Astrocyte (in vitro differentiated cells and primary cell): ENCODE data around the gene SLC25A22. TPM values are rescaled to one million over a fixed set of nuclear protein-coding genes. Genes with fewer than 3 reads are reported as not detected.

ENCODE experiments used
- DNase-seq: peaks from one replicate; pipeline ENCODE4 v3.0.0-alpha.2; 2010; ENCODE audit warnings: low read depth
- FAIRE-seq: peaks from 2 replicates; lab custom pipeline; 2011; peaks lifted over from hg19 to GRCh38; lab: Jason Lieb, UNC
- H2AFZ ChIP-seq: 2 replicates; pipeline ENCODE4 v1.6.0; 2012; ENCODE audit warnings: low read depth, low read length, inconsistent platforms
- H3K27ac ChIP-seq: 2 replicates; pipeline ENCODE4 v1.5.1; 2011; ENCODE audit warnings: low read depth, low read length, inconsistent platforms
- H3K27me3 ChIP-seq: 2 replicates; pipeline ENCODE4 v1.6.0; 2011; ENCODE audit warnings: low read length, inconsistent platforms; ENCODE audit not compliant: insufficient read depth
- H3K36me3 ChIP-seq: 2 replicates; pipeline ENCODE4 v1.5.1; 2011; ENCODE audit warnings: low read length, inconsistent platforms; ENCODE audit not compliant: insufficient read depth
- H3K4me1 ChIP-seq: 2 replicates; pipeline ENCODE4 v1.5.1; 2011; ENCODE audit warnings: low read length, inconsistent platforms; ENCODE audit not compliant: insufficient read depth
- H3K4me2 ChIP-seq: 2 replicates; pipeline ENCODE4 v1.6.0; 2012; ENCODE audit warnings: low read length, inconsistent platforms
- H3K4me3 ChIP-seq: 2 replicates; pipeline ENCODE4 v1.5.1; 2011; ENCODE audit warnings: low read depth, mild to moderate bottlenecking, low read length, inconsistent platforms; ENCODE audit not compliant: insufficient read depth
- H3K79me2 ChIP-seq: 2 replicates; pipeline ENCODE4 v1.6.0; 2012; ENCODE audit warnings: mild to moderate bottlenecking, low read length, inconsistent platforms; ENCODE audit not compliant: insufficient read depth
- H3K9ac ChIP-seq: 2 replicates; pipeline ENCODE4 v1.6.0; 2012; ENCODE audit warnings: mild to moderate bottlenecking, low read length, inconsistent platforms
- H3K9me3 ChIP-seq: 2 replicates; pipeline ENCODE4 v1.5.1; 2012; ENCODE audit warnings: low read depth, mild to moderate bottlenecking, low read length, inconsistent platforms; ENCODE audit not compliant: insufficient read depth
- H4K20me1 ChIP-seq: 2 replicates; pipeline ENCODE4 v1.6.0; 2012; ENCODE audit warnings: low read length, inconsistent platforms; ENCODE audit not compliant: insufficient read depth
- H3K27ac Mint-ChIP-seq: one replicate; pipeline ENCODE4 v1.8.0; 2021; ENCODE audit warnings: mild to moderate bottlenecking, mixed read lengths; ENCODE audit not compliant: unreplicated experiment
- H3K27me3 Mint-ChIP-seq: one replicate; pipeline ENCODE4 v1.8.0; 2021; ENCODE audit warnings: low read depth, mixed read lengths; ENCODE audit not compliant: unreplicated experiment
- H3K36me3 Mint-ChIP-seq: one replicate; pipeline ENCODE4 v1.8.0; 2021; ENCODE audit warnings: low read depth, mixed read lengths; ENCODE audit not compliant: unreplicated experiment
- H3K4me1 Mint-ChIP-seq: one replicate; pipeline ENCODE4 v1.8.0; 2021; ENCODE audit warnings: low read depth, mixed read lengths; ENCODE audit not compliant: unreplicated experiment
- H3K4me3 Mint-ChIP-seq: one replicate; pipeline ENCODE4 v1.8.0; 2021; ENCODE audit warnings: mild to moderate bottlenecking, moderate library complexity, mixed read lengths; ENCODE audit not compliant: unreplicated experiment
- H3K9me3 Mint-ChIP-seq: one replicate; pipeline ENCODE4 v1.8.0; 2021; ENCODE audit warnings: mild to moderate bottlenecking, mixed read lengths; ENCODE audit not compliant: unreplicated experiment
- EZH2 ChIP-seq: IDR thresholded peaks from 2 replicates; pipeline ENCODE4 v1.6.1; 2012; ENCODE audit warnings: mild to moderate bottlenecking, low read length, inconsistent platforms; ENCODE audit not compliant: insufficient read depth
- total RNA-seq: library from RNA; stranded (reverse); gene quantifications from 2 replicates; pipeline ENCODE4 v1.2.1, GENCODE V29; 2021
- TF ChIP-seq, protein P1 (sequence below): IDR thresholded peaks from 2 replicates; pipeline ENCODE4 v1.5.1; 2011; ENCODE audit warnings: low read depth, mild to moderate bottlenecking, inconsistent platforms, low read length, moderate library complexity; ENCODE audit not compliant: insufficient read depth

The SLC25A22 gene
- total RNA-seq, 1 donor from 2014 or later: 21.4 TPM

GRCh38 chr11:819943-820649 is 22.0 kb upstream of the SLC25A22 start:
- Histone ChIP-seq H3K4me2 (peak overlapping the region; percentile 98), H3K4me1 (peaks cover 24% of the 10 kb centered on the region), H3K9ac (peak overlapping the region; percentile 89), H4K20me1 (peaks cover 35% of the 10 kb centered on the region), H3K36me3 (no peaks in the 10 kb centered on the region), H3K4me3 (peak overlapping the region; percentile 76), H2AFZ (peak overlapping the region; percentile 71), H3K9me3 (no peaks in the 10 kb centered on the region), H3K79me2 (peaks cover 27% of the 10 kb centered on the region), H3K27ac (peak overlapping the region; percentile 83), H3K27me3 (no peaks in the 10 kb centered on the region)
- H3K27me3 Mint-ChIP-seq: peaks cover 1% of the 10 kb centered on the region
- peaks cover 3% of the 10 kb centered on the region for H3K36me3 Mint-ChIP-seq
- H3K4me3 Mint-ChIP-seq: peak overlapping the region; percentile 87
- TF ChIP-seq, protein P1, sequence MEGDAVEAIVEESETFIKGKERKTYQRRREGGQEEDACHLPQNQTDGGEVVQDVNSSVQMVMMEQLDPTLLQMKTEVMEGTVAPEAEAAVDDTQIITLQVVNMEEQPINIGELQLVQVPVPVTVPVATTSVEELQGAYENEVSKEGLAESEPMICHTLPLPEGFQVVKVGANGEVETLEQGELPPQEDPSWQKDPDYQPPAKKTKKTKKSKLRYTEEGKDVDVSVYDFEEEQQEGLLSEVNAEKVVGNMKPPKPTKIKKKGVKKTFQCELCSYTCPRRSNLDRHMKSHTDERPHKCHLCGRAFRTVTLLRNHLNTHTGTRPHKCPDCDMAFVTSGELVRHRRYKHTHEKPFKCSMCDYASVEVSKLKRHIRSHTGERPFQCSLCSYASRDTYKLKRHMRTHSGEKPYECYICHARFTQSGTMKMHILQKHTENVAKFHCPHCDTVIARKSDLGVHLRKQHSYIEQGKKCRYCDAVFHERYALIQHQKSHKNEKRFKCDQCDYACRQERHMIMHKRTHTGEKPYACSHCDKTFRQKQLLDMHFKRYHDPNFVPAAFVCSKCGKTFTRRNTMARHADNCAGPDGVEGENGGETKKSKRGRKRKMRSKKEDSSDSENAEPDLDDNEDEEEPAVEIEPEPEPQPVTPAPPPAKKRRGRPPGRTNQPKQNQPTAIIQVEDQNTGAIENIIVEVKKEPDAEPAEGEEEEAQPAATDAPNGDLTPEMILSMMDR: no peak
- H3K27ac Mint-ChIP-seq: peak overlapping the region; percentile 62
- FAIRE-seq (no peak), DNase-seq (peak; percentile 51)
- peaks cover 5% of the 10 kb centered on the region for H3K4me1 Mint-ChIP-seq
- no peaks in the 10 kb centered on the region for H3K9me3 Mint-ChIP-seq

DNA sequence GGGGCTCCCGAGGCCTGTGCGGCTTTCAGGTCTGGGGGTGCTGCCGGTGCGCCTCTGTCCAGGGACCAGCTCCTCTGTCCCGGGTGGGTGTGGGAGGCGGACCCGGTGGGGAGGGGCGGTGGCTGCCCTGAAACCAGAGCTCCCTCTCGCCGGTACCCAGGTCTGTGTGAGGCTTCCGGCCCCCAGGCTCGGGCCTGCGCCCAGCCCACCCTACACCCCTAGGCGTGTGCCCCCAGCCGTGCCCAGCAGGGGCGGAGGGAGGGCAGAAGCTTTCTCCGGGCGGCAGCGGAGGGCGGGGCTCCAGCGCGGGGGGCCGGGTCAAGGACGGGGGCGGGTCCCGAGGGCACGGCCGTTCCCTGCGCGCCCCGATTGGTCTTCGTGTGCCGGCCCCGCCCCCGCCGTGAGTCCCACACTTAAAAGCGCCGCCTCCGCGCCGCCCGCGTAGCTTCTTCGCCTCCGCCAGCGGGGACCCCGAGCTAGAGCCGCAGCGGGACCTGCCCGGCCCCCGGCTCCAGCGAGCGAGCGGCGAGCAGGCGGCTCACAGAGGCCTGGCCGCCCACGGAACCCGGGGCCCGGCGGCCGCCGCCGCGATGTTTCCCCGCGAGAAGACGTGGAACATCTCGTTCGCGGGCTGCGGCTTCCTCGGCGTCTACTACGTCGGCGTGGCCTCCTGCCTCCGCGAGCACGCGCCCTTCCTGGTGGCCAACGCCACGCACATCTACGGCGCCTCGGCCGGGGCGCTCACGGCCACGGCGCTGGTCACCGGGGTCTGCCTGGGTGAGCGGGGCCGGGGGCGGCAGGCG is 21.2 kb upstream of the SLC25A22 start:
- H3K9me3 Mint-ChIP-seq: no peaks in the 10 kb centered on the region
- Histone ChIP-seq H3K4me2 (peak overlapping the region; percentile 98), H3K27ac (peak overlapping the region; percentile 83), H3K9ac (peak overlapping the region; percentile 89), H3K4me3 (peak overlapping the region; percentile 76), H3K27me3 (no peaks in the 10 kb centered on the region), H3K4me1 (peaks cover 24% of the 10 kb centered on the region), H3K9me3 (no peaks in the 10 kb centered on the region), H3K79me2 (peaks cover 27% of the 10 kb centered on the region), H2AFZ (peak overlapping the region; percentile 73), H4K20me1 (peaks cover 29% of the 10 kb centered on the region), H3K36me3 (no peaks in the 10 kb centered on the region)
- H3K27ac Mint-ChIP-seq: no peak overlapping the region
- H3K4me1 Mint-ChIP-seq: peaks cover 5% of the 10 kb centered on the region
- TF ChIP-seq EZH2: no peak
- TF ChIP-seq, protein P1: no peak
- DNase-seq: peak; percentile 47
- no peaks in the 10 kb centered on the region for H3K27me3 Mint-ChIP-seq
- FAIRE-seq: no peak
- peaks cover 1% of the 10 kb centered on the region for H3K36me3 Mint-ChIP-seq
- H3K4me3 Mint-ChIP-seq: peak overlapping the region; percentile 87
